Psoas muscle (tissue), 8 donors: ENCODE results near the gene EEFSEC. TPM values are rescaled to one million over a fixed set of nuclear protein-coding genes. Genes with fewer than 3 reads are reported as not detected.

Experiments used
- ATAC-seq, 4 donors: fragments of 200-7000 bp; cut with Tn5 transposase; one replicate each; pipeline ENCODE4 v1.9.1; 2020; ENCODE audit warnings: moderate library complexity in 3 of 4, mild to moderate bottlenecking in 2 of 4
- DNase-seq, 2 donors: peaks; one replicate each; pipeline ENCODE4 v3.0.0-alpha.2; 2020
- H3K27ac ChIP-seq: fragments of 200-600 bp; one replicate; pipeline ENCODE4 v1.8.0; 2022
- H3K27me3 ChIP-seq, 3 donors: fragments of 200-600 bp in 1 of 3; one replicate each; pipeline versions ENCODE4 v1.6.1 to v1.8.0; 2013 to 2022; ENCODE audit warnings: low read length in 2 of 3, mild to moderate bottlenecking in 2 of 3, moderate library complexity in 1 of 3; ENCODE audit not compliant: insufficient read depth in 3 of 3
- H3K36me3 ChIP-seq, 2 donors: fragments of 200-600 bp in 1 of 2; one replicate each; pipeline versions ENCODE4 v1.6.1 to v1.8.0; 2013 to 2022; ENCODE audit warnings: low read depth in 1 of 2, mild to moderate bottlenecking in 1 of 2, moderate library complexity in 1 of 2; ENCODE audit not compliant: insufficient read depth in 1 of 2
- H3K4me1 ChIP-seq: fragments of 200-600 bp; one replicate; pipeline ENCODE4 v1.8.0; 2022
- H3K4me3 ChIP-seq: fragments of 200-600 bp; one replicate; pipeline ENCODE4 v1.8.0; 2022; ENCODE audit warnings: mild to moderate bottlenecking
- H3K9me3 ChIP-seq: fragments of 200-600 bp; one replicate; pipeline ENCODE4 v1.8.0; 2022
- CTCF ChIP-seq: fragments of 200-600 bp; IDR thresholded peaks from one replicate; pipeline ENCODE4 v1.8.0; 2022; ENCODE audit warnings: antibody characterized with exemption
- WGBS, 3 donors: extraction: QIAGEN DNeasy Blood & Tissue Kit; methylation state at CpG; one replicate each; pipeline versions ENCODE4 v1.1.6 to v1.1.7; 2013; 5-methylcytosine and 5-hydroxymethylcytosine counted together
- intact Hi-C, 2 donors: fragments of 100-400 bp; cut with DNase I; formaldehyde crosslinking; loops; one replicate each; pipeline versions ENCODE4 v1.11.0 to v1.14.2; 2022
- polyA plus RNA-seq, 3 donors: library from polyadenylated mRNA; stranded (reverse); fragments of 200-250 nt; gene quantifications; one replicate each; pipeline ENCODE4 v1.2.3, GENCODE V29; 2013
- total RNA-seq, 4 donors: library from RNA; stranded (reverse); fragmentation: NEBNext Ultra II Directional in 2 of 4; extraction: Animal tissue kit (Norgen Biotek cat#: 25700) in 2 of 4; gene quantifications; one replicate each; pipeline versions ENCODE4 v1.2.1 to v1.2.4, GENCODE V29; 2021 to 2023
- donor health status: healthy with polysubstance abuse.
- donor health status: DM: no; HTN: no; CAD: no; lungs with moderate emphysema.
- donor health status: Bipolar disorder and iron deficiency.
- donor health status: healthy.
- donor health status: DM: yes; HTN: yes; CAD: no.
- donor health status: DM: no; HTN: no; CAD: no.
- donor health status: DM: no; HTN: no; CAD: no.
- donor health status: DM: yes; HTN: yes; CAD: no.

The EEFSEC gene
- total and polyA plus RNA-seq, 7 donors: 10.7 to 18.9 (median 14.0) TPM

GRCh38 chr3:128336337-128337156 is 183.3 kb downstream of the EEFSEC start:
- intact Hi-C loops: no loop called here
- Histone ChIP-seq H3K4me3 (no peak overlapping the region), H3K27me3 (no peaks in the 10 kb centered on the region), H3K36me3 (peaks cover 0 to 5% of the 10 kb centered on the region in 2 donors), H3K9me3 (no peaks in the 10 kb centered on the region), H3K27ac (no peak overlapping the region), H3K4me1 (peaks cover 10% of the 10 kb centered on the region)
- WGBS, 3 donors: 94 to 97% (median 95%) methylated on average over 14 of the region's 14 CpGs
- TF ChIP-seq CTCF: no peak
- ATAC-seq: no peak
- peak in 1 of 2 donors; percentile 30 for DNase-seq

- Histone ChIP-seq H3K4me3 (no peak overlapping the region), H3K27me3 (no peaks in the 10 kb centered on the region), H3K36me3 (peaks cover 0 to 11% of the 10 kb centered on the region in 2 donors), H3K27ac (no peak overlapping the region), H3K4me1 (peaks cover 10% of the 10 kb centered on the region), H3K9me3 (no peaks in the 10 kb centered on the region)
- DNase-seq (peak in 1 of 2 donors; percentile 30), ATAC-seq (no peak)
- no peak for TF ChIP-seq CTCF
- intact Hi-C loops: no loop called here
- WGBS, 3 donors: 81 to 91% (median 88%) methylated on average over 10 of the region's 10 CpGs
These were observed 184.0 kb downstream of the EEFSEC start for GRCh38 chr3:128337305-128337704.

- ATAC-seq (peak; percentile 36 to 78 (median 66)), DNase-seq (peak in 1 of 2 donors; percentile 28)
- no peak for TF ChIP-seq CTCF
- H3K36me3 ChIP-seq: peaks cover 0 to 11% of the 10 kb centered on the region in 2 donors
- no peaks in the 10 kb centered on the region for H3K27me3 ChIP-seq
- peaks cover 10% of the 10 kb centered on the region for H3K4me1 ChIP-seq
- WGBS, 3 donors: 75 to 85% (median 76%) methylated on average over 12 of the region's 12 CpGs
- no peak overlapping the region for H3K27ac ChIP-seq
- intact Hi-C loops: no loop called here
- H3K9me3 ChIP-seq: no peaks in the 10 kb centered on the region
- no peak overlapping the region for H3K4me3 ChIP-seq
These were observed 185.5 kb downstream of the EEFSEC start for GRCh38 chr3:128338536-128339330.

- Histone ChIP-seq H3K9me3 (no peaks in the 10 kb centered on the region), H3K36me3 (peaks cover 0 to 11% of the 10 kb centered on the region in 2 donors), H3K27ac (no peak overlapping the region), H3K4me1 (peaks cover 10% of the 10 kb centered on the region), H3K27me3 (no peaks in the 10 kb centered on the region), H3K4me3 (no peak overlapping the region)
- no peak for TF ChIP-seq CTCF
- intact Hi-C loops: no loop called here
- DNase-seq (peak in 1 of 2 donors; percentile 6), ATAC-seq (peak in 2 of 4 donors; percentile 47 to 48)
- 69 to 81% (median 74%) methylated on average over 7 of the region's 7 CpGs for WGBS, 3 donors
These were observed 186.3 kb downstream of the EEFSEC start for GRCh38 chr3:128339491-128340012.
